Activated naive CD4-positive, alpha-beta T cell treated with anti-CD3 and anti-CD28 coated beads, Interleukin-2, amount 10 ng/mL, durations not matched to agents 7 days and 5 days (primary cell): ENCODE measurements around the gene DGKB.

Experiments used
- CTCF ChIA-PET: fragments of 350-600 bp; sonication (Branson Sonifier 250); formaldehyde crosslinking; loops from one replicate; lab custom pipeline; 2021; ENCODE audit warnings: antibody characterized with exemption; lab: Charles Lee
- DNase-seq: peaks from one replicate; pipeline ENCODE4 v3.0.0-alpha.2; 2020
- H3K27ac Mint-ChIP-seq: one replicate; pipeline ENCODE4 v1.8.0; 2021; ENCODE audit warnings: mild to moderate bottlenecking, moderate library complexity, mixed read lengths
- H3K27me3 Mint-ChIP-seq: one replicate; pipeline ENCODE4 v1.8.0; 2021; ENCODE audit warnings: mild to moderate bottlenecking, mixed read lengths
- H3K36me3 Mint-ChIP-seq: one replicate; pipeline ENCODE4 v1.8.0; 2021; ENCODE audit warnings: mixed read lengths
- H3K4me1 Mint-ChIP-seq: one replicate; pipeline ENCODE4 v1.8.0; 2021; ENCODE audit warnings: mixed read lengths
- H3K4me3 Mint-ChIP-seq: one replicate; pipeline ENCODE4 v1.8.0; 2021; ENCODE audit warnings: mild to moderate bottlenecking, moderate library complexity, mixed read lengths
- H3K9me3 Mint-ChIP-seq: one replicate; pipeline ENCODE4 v1.8.0; 2021; ENCODE audit warnings: mixed read lengths

The DGKB gene

GRCh38 chr7:14822481-14822854 lies 80.1 kb downstream of the DGKB start:
- CTCF ChIA-PET = no interaction called here
- no peak for DNase-seq
- H3K4me3 Mint-ChIP-seq = no peak overlapping the region
- peaks cover 3% of the 10 kb centered on the region for H3K9me3 Mint-ChIP-seq
- no peak overlapping the region for H3K27ac Mint-ChIP-seq
- H3K36me3 Mint-ChIP-seq = no peaks in the 10 kb centered on the region
- H3K4me1 Mint-ChIP-seq = no peaks in the 10 kb centered on the region
- H3K27me3 Mint-ChIP-seq = no peaks in the 10 kb centered on the region

- Mint-ChIP-seq H3K36me3 (no peaks in the 10 kb centered on the region), H3K4me1 (no peaks in the 10 kb centered on the region), H3K9me3 (peaks cover 3% of the 10 kb centered on the region), H3K4me3 (no peak overlapping the region), H3K27ac (no peak overlapping the region), H3K27me3 (no peaks in the 10 kb centered on the region)
- CTCF ChIA-PET = no interaction called here
- no peak for DNase-seq
These were observed 80.6 kb downstream of the DGKB start for GRCh38 chr7:14821757-14822480.

GRCh38 chr7:14818871-14819270 lies 83.7 kb downstream of the DGKB start:
- CTCF ChIA-PET = no interaction called here
- Mint-ChIP-seq H3K4me3 (no peak overlapping the region), H3K4me1 (no peaks in the 10 kb centered on the region), H3K9me3 (no peaks in the 10 kb centered on the region), H3K27me3 (no peaks in the 10 kb centered on the region), H3K27ac (no peak overlapping the region), H3K36me3 (no peaks in the 10 kb centered on the region)
- DNase-seq = no peak

- Mint-ChIP-seq H3K4me3 (no peak overlapping the region), H3K9me3 (no peaks in the 10 kb centered on the region), H3K36me3 (no peaks in the 10 kb centered on the region), H3K27me3 (no peaks in the 10 kb centered on the region), H3K4me1 (no peaks in the 10 kb centered on the region), H3K27ac (no peak overlapping the region)
- DNase-seq = no peak
- CTCF ChIA-PET = no interaction called here
These were observed 84.5 kb downstream of the DGKB start for GRCh38 chr7:14817829-14818614.

GRCh38 chr7:14807507-14807906 lies 95.0 kb downstream of the DGKB start:
- no peaks in the 10 kb centered on the region for H3K9me3 Mint-ChIP-seq

GRCh38 chr7:14806891-14807290 lies 95.7 kb downstream of the DGKB start:
- H3K9me3 Mint-ChIP-seq = no peaks in the 10 kb centered on the region
- CTCF ChIA-PET = no interaction called here
- H3K27ac Mint-ChIP-seq = no peak overlapping the region
- H3K4me3 Mint-ChIP-seq = no peak overlapping the region
- DNase-seq = no peak
- no peaks in the 10 kb centered on the region for H3K27me3 Mint-ChIP-seq
- H3K36me3 Mint-ChIP-seq = no peaks in the 10 kb centered on the region
- H3K4me1 Mint-ChIP-seq = no peaks in the 10 kb centered on the region

More at GRCh38 chr7:14807507-14807906, 95.0 kb downstream of the DGKB start:
- Mint-ChIP-seq H3K27ac (no peak overlapping the region), H3K27me3 (no peaks in the 10 kb centered on the region), H3K36me3 (no peaks in the 10 kb centered on the region), H3K4me3 (no peak overlapping the region), H3K4me1 (no peaks in the 10 kb centered on the region)
- DNase-seq = no peak
- CTCF ChIA-PET = no interaction called here

- Mint-ChIP-seq H3K4me1 (no peaks in the 10 kb centered on the region), H3K4me3 (no peak overlapping the region), H3K27ac (no peak overlapping the region), H3K9me3 (peaks cover 4% of the 10 kb centered on the region), H3K27me3 (no peaks in the 10 kb centered on the region), H3K36me3 (no peaks in the 10 kb centered on the region)
- no peak for DNase-seq
- CTCF ChIA-PET = no interaction called here
These were observed 97.3 kb downstream of the DGKB start for GRCh38 chr7:14805105-14805719.

GRCh38 chr7:14800664-14801063 lies 101.9 kb downstream of the DGKB start:
- Mint-ChIP-seq H3K27me3 (no peaks in the 10 kb centered on the region), H3K4me1 (no peaks in the 10 kb centered on the region), H3K36me3 (no peaks in the 10 kb centered on the region), H3K4me3 (no peak overlapping the region), H3K27ac (no peak overlapping the region), H3K9me3 (peaks cover 4% of the 10 kb centered on the region)
- CTCF ChIA-PET = no interaction called here
- DNase-seq = no peak

GRCh38 chr7:14793151-14793550 lies 109.4 kb downstream of the DGKB start:
- no peaks in the 10 kb centered on the region for H3K27me3 Mint-ChIP-seq
- H3K4me1 Mint-ChIP-seq = no peaks in the 10 kb centered on the region
- DNase-seq = no peak
- no peak overlapping the region for H3K4me3 Mint-ChIP-seq
- no peaks in the 10 kb centered on the region for H3K36me3 Mint-ChIP-seq
- no peaks in the 10 kb centered on the region for H3K9me3 Mint-ChIP-seq
- no peak overlapping the region for H3K27ac Mint-ChIP-seq
- CTCF ChIA-PET = no interaction called here

- H3K27me3 Mint-ChIP-seq = no peaks in the 10 kb centered on the region
These were observed 115.0 kb downstream of the DGKB start for GRCh38 chr7:14787551-14787950.

GRCh38 chr7:14786314-14786895 lies 116.1 kb downstream of the DGKB start:
- Mint-ChIP-seq H3K4me1 (no peaks in the 10 kb centered on the region), H3K4me3 (no peak overlapping the region), H3K27ac (no peak overlapping the region), H3K36me3 (no peaks in the 10 kb centered on the region), H3K9me3 (no peaks in the 10 kb centered on the region), H3K27me3 (no peaks in the 10 kb centered on the region)
- CTCF ChIA-PET = no interaction called here
- DNase-seq = no peak

More at GRCh38 chr7:14787551-14787950, 115.0 kb downstream of the DGKB start:
- CTCF ChIA-PET = no interaction called here
- Mint-ChIP-seq H3K9me3 (no peaks in the 10 kb centered on the region), H3K4me1 (no peaks in the 10 kb centered on the region), H3K4me3 (no peak overlapping the region), H3K36me3 (no peaks in the 10 kb centered on the region), H3K27ac (no peak overlapping the region)
- DNase-seq = no peak

- Mint-ChIP-seq H3K27ac (no peak overlapping the region), H3K36me3 (no peaks in the 10 kb centered on the region), H3K9me3 (peaks cover 17% of the 10 kb centered on the region), H3K27me3 (no peaks in the 10 kb centered on the region), H3K4me1 (no peaks in the 10 kb centered on the region), H3K4me3 (no peak overlapping the region)
- no peak for DNase-seq
- CTCF ChIA-PET = no interaction called here
These were observed 124.7 kb downstream of the DGKB start for GRCh38 chr7:14777806-14778205.

- Mint-ChIP-seq H3K36me3 (no peaks in the 10 kb centered on the region), H3K27me3 (no peaks in the 10 kb centered on the region), H3K27ac (no peak overlapping the region), H3K9me3 (peaks cover 19% of the 10 kb centered on the region), H3K4me3 (no peak overlapping the region), H3K4me1 (no peaks in the 10 kb centered on the region)
- CTCF ChIA-PET = interaction anchor here (0.9 kb wide), 1 partner anchor 240 kb away, joined by 3 read pairs; no protein-coding TSS in a partner anchor
- DNase-seq = no peak
These were observed 126.3 kb downstream of the DGKB start for GRCh38 chr7:14776266-14776665.

- Mint-ChIP-seq H3K9me3 (peaks cover 15% of the 10 kb centered on the region), H3K4me1 (no peaks in the 10 kb centered on the region), H3K36me3 (no peaks in the 10 kb centered on the region), H3K4me3 (no peak overlapping the region), H3K27me3 (no peaks in the 10 kb centered on the region), H3K27ac (no peak overlapping the region)
- DNase-seq = no peak
- CTCF ChIA-PET = no interaction called here
These were observed 128.8 kb downstream of the DGKB start for GRCh38 chr7:14773729-14774271.
